HepG2 (cell line): ENCODE measurements around the gene SLC25A45. TPM values are rescaled to one million over a fixed set of nuclear protein-coding genes. Genes with fewer than 3 reads are reported as not detected.
A peak's percentile ranks its signal among the peaks of the same experiment; 100 is the strongest.

Experiments used
- CBX2 ChIP-seq, 2 experiments: fragments of 200-600 bp in 1 of 2; sonication (generic); formaldehyde crosslinking in 1 of 2; IDR thresholded peaks; 2 replicates each; pipeline versions ENCODE4 v1.7.0 to v1.8.1; 2018 to 2022; ENCODE audit warnings: low read depth in 2 of 2, low read length in 1 of 2, mild to moderate bottlenecking in 1 of 2, missing genetic modification reagents in 1 of 2
- EEA1 ChIP-seq: sonication (generic); formaldehyde crosslinking; IDR thresholded peaks from 2 replicates; pipeline ENCODE4 v1.5.1; 2020; ENCODE audit warnings: mild to moderate bottlenecking, missing genetic modification reagents, borderline replicate concordance
- KDM4B ChIP-seq: sonication (generic); formaldehyde crosslinking; IDR thresholded peaks from 2 replicates; pipeline ENCODE4 v1.4.0; 2020; ENCODE audit warnings: missing genetic modification reagents
- MEF2D ChIP-seq: sonication (generic); formaldehyde crosslinking; IDR thresholded peaks from 2 replicates; pipeline ENCODE4 v1.5.1; 2020; ENCODE audit warnings: mild to moderate bottlenecking, missing genetic modification reagents
- MIER2 ChIP-seq: IDR thresholded peaks from 2 replicates; pipeline ENCODE4 v1.6.1; 2016; ENCODE audit warnings: missing biosample characterization, missing genetic modification reagents
- MIER3 ChIP-seq: IDR thresholded peaks from 2 replicates; pipeline ENCODE4 v1.6.1; 2016; ENCODE audit warnings: missing compliant biosample characterization, borderline replicate concordance
- MTA1 ChIP-seq: sonication (generic); formaldehyde crosslinking; IDR thresholded peaks from 2 replicates; pipeline ENCODE4 v1.4.0; 2020; ENCODE audit warnings: missing genetic modification reagents, mild to moderate bottlenecking, borderline replicate concordance
- RARG ChIP-seq: sonication (generic); formaldehyde crosslinking; IDR thresholded peaks from 2 replicates; pipeline ENCODE4 v1.4.0; 2020; ENCODE audit warnings: low read depth, mild to moderate bottlenecking, missing genetic modification reagents
- RNF2 ChIP-seq: fragments of 450-650 bp; conservative IDR thresholded peaks from 2 replicates; pipeline ENCODE4 v1.6.1; 2016; ENCODE audit warnings: low read depth
- SAP130 ChIP-seq: IDR thresholded peaks from 2 replicates; pipeline ENCODE4 v1.6.1; 2016; ENCODE audit warnings: low read depth
- SNAI1 ChIP-seq: sonication (generic); formaldehyde crosslinking; IDR thresholded peaks from 2 replicates; pipeline ENCODE4 v1.5.0; 2020; ENCODE audit warnings: mild to moderate bottlenecking, missing genetic modification reagents, borderline replicate concordance
- ZIK1 ChIP-seq: sonication (generic); formaldehyde crosslinking; IDR thresholded peaks from 2 replicates; pipeline ENCODE4 v1.5.0; 2020; ENCODE audit warnings: mild to moderate bottlenecking, low read depth, missing genetic modification reagents, borderline replicate concordance
- ZNF138 ChIP-seq: sonication (generic); formaldehyde crosslinking; IDR thresholded peaks from 2 replicates; pipeline ENCODE4 v1.5.0; 2020; ENCODE audit warnings: mild to moderate bottlenecking, low read depth, missing genetic modification reagents
- ZNF335 ChIP-seq: sonication (generic); formaldehyde crosslinking; IDR thresholded peaks from 2 replicates; pipeline ENCODE4 v1.4.0; 2020; ENCODE audit warnings: missing genetic modification reagents
- ZNF569 ChIP-seq: sonication (generic); formaldehyde crosslinking; IDR thresholded peaks from 2 replicates; pipeline ENCODE4 v1.5.0; 2020; ENCODE audit warnings: mild to moderate bottlenecking, missing genetic modification reagents, moderate library complexity, borderline replicate concordance
- ZNF616 ChIP-seq: sonication (generic); formaldehyde crosslinking; IDR thresholded peaks from 2 replicates; pipeline ENCODE4 v1.5.0; 2020; ENCODE audit warnings: low read depth, mild to moderate bottlenecking, missing genetic modification reagents
- polyA plus RNA-seq, 8 experiments: library from polyadenylated mRNA; depleted of rRNA in 3 of 8; stranded (reverse) in 7 of 8; unstranded in 1 of 8; fragments of >200 nt; fragmentation: Illumina TruSeq in 4 of 8; extraction: Trizol in 4 of 8; gene quantifications; 2 replicates each; pipeline versions ENCODE4 v1.2.1 to v1.2.3, GENCODE V29; 2011 to 2016; ENCODE audit warnings: low read depth in 4 of 8, missing spikeins in 1 of 8, mixed read lengths in 1 of 8; ENCODE audit not compliant: insufficient read depth in 1 of 8
- total RNA-seq, 5 experiments: library from RNA; depleted of rRNA; stranded (reverse); fragments of >200 nt; fragmentation: Illumina TruSeq; extraction: Trizol; gene quantifications; 2 replicates each; pipeline ENCODE4 v1.2.3, GENCODE V29; 2016; ENCODE audit warnings: low read depth in 1 of 5
- TF ChIP-seq, protein P1 (sequence below): sonication (generic); formaldehyde crosslinking; IDR thresholded peaks from 2 replicates; pipeline ENCODE4 v1.5.1; 2020; ENCODE audit warnings: mild to moderate bottlenecking, missing genetic modification reagents, borderline replicate concordance
- TF ChIP-seq, protein P2 (sequence below): sonication (generic); formaldehyde crosslinking; IDR thresholded peaks from 2 replicates; pipeline ENCODE4 v1.4.0; 2020; ENCODE audit warnings: mild to moderate bottlenecking, missing genetic modification reagents
- TF ChIP-seq, protein P3 (sequence below): sonication (generic); formaldehyde crosslinking; IDR thresholded peaks from 2 replicates; pipeline ENCODE4 v1.4.0; 2020; ENCODE audit warnings: missing genetic modification reagents, borderline replicate concordance
- TF ChIP-seq, protein P4 (sequence below): sonication (generic); formaldehyde crosslinking; IDR thresholded peaks from 2 replicates; pipeline ENCODE4 v1.5.0; 2020; ENCODE audit warnings: missing genetic modification reagents

SLC25A45 gene
- total and polyA plus RNA-seq, 2 of the 13 experiments (the other 11 are each of a cell fraction or from before 2014, with no cell fraction given): 1.2 to 3.4 TPM

DNA sequence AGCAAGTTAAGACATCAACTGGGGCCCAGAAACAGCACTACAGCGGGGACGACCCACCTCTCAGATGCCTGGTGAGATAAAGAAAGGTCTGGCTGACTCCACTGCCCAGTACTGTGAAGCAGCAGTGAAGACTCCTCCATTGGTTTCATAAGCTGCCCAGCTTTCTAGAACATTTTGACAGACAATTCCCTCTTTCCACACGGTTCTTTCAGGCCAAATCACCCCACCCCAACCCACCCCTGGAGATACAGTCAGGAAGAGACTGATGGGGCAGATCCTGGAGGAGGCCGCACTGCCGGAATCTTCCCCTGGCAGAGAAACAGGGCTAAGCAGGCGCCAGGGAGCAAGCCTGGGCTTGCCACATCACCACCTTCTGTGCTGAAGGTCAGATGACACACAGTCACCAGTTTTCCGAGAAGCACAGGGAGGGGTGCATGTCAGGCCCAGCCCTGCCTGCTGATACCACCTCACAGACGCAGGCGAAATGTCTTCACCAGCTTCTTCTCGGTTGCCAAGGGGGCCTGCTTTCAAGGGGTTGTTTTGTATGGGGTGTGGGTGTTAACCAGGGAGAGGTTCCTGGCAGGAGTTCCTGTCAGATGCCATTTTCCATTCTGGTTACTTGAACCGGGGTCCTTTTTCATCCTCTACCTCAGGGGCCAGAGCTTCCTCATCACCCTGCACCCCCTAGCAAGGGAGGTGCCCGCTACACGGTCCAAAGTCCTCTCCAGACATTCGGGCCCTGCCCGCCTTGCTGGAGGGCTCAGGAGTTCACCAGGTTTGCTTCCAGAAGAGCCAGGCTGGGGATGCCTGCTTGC, 38.7 kb upstream of the SLC25A45 start (continued):
- TF ChIP-seq SNAI1 (no peak), EEA1 (CRISPR knock-in tag) (no peak), ZNF616 (CRISPR knock-in tag) (no peak), CBX2 (IDR thresholded peaks at IDR 0.05; ENCODE audit: low read depth, low read length) (no peak), CBX2 (CRISPR knock-in tag; IDR thresholded peaks at IDR 0.05; ENCODE audit: low read depth) (no peak), KDM4B (CRISPR knock-in tag) (no peak), RARG (CRISPR knock-in tag) (no peak), MEF2D (CRISPR knock-in tag) (no peak; the same call in 1 of the 2 replicates), SAP130 (CRISPR knock-in tag) (peak; percentile 93), ZNF138 (CRISPR knock-in tag) (no peak), RNF2 (no peak), MIER3 (CRISPR knock-in tag) (peak; percentile 80; the same call in 1 of the 2 replicates), MIER2 (CRISPR knock-in tag) (no peak), MTA1 (CRISPR knock-in tag) (peak; percentile 24; the same call in 1 of the 2 replicates), ZNF569 (no peak), ZIK1 (CRISPR knock-in tag) (peak; percentile 72; the same call in 1 of the 2 replicates), ZNF335 (CRISPR knock-in tag) (peak; percentile 79)
- TF ChIP-seq, protein P1, sequence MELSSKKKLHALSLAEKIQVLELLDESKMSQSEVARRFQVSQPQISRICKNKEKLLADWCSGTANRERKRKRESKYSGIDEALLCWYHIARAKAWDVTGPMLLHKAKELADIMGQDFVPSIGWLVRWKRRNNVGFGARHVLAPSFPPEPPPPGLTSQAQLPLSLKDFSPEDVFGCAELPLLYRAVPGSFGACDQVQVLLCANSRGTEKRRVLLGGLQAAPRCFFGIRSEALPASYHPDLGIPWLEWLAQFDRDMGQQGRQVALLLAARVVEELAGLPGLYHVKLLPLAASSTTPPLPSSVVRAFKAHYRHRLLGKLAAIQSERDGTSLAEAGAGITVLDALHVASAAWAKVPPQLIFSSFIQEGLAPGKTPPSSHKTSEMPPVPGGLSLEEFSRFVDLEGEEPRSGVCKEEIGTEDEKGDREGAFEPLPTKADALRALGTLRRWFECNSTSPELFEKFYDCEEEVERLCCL: no peak
- TF ChIP-seq, protein P2, sequence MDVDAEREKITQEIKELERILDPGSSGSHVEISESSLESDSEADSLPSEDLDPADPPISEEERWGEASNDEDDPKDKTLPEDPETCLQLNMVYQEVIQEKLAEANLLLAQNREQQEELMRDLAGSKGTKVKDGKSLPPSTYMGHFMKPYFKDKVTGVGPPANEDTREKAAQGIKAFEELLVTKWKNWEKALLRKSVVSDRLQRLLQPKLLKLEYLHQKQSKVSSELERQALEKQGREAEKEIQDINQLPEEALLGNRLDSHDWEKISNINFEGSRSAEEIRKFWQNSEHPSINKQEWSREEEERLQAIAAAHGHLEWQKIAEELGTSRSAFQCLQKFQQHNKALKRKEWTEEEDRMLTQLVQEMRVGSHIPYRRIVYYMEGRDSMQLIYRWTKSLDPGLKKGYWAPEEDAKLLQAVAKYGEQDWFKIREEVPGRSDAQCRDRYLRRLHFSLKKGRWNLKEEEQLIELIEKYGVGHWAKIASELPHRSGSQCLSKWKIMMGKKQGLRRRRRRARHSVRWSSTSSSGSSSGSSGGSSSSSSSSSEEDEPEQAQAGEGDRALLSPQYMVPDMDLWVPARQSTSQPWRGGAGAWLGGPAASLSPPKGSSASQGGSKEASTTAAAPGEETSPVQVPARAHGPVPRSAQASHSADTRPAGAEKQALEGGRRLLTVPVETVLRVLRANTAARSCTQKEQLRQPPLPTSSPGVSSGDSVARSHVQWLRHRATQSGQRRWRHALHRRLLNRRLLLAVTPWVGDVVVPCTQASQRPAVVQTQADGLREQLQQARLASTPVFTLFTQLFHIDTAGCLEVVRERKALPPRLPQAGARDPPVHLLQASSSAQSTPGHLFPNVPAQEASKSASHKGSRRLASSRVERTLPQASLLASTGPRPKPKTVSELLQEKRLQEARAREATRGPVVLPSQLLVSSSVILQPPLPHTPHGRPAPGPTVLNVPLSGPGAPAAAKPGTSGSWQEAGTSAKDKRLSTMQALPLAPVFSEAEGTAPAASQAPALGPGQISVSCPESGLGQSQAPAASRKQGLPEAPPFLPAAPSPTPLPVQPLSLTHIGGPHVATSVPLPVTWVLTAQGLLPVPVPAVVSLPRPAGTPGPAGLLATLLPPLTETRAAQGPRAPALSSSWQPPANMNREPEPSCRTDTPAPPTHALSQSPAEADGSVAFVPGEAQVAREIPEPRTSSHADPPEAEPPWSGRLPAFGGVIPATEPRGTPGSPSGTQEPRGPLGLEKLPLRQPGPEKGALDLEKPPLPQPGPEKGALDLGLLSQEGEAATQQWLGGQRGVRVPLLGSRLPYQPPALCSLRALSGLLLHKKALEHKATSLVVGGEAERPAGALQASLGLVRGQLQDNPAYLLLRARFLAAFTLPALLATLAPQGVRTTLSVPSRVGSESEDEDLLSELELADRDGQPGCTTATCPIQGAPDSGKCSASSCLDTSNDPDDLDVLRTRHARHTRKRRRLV (CRISPR knock-in tag): no peak
- TF ChIP-seq, protein P3, sequence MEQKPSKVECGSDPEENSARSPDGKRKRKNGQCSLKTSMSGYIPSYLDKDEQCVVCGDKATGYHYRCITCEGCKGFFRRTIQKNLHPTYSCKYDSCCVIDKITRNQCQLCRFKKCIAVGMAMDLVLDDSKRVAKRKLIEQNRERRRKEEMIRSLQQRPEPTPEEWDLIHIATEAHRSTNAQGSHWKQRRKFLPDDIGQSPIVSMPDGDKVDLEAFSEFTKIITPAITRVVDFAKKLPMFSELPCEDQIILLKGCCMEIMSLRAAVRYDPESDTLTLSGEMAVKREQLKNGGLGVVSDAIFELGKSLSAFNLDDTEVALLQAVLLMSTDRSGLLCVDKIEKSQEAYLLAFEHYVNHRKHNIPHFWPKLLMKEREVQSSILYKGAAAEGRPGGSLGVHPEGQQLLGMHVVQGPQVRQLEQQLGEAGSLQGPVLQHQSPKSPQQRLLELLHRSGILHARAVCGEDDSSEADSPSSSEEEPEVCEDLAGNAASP (CRISPR knock-in tag): peak; percentile 92
- TF ChIP-seq, protein P4, sequence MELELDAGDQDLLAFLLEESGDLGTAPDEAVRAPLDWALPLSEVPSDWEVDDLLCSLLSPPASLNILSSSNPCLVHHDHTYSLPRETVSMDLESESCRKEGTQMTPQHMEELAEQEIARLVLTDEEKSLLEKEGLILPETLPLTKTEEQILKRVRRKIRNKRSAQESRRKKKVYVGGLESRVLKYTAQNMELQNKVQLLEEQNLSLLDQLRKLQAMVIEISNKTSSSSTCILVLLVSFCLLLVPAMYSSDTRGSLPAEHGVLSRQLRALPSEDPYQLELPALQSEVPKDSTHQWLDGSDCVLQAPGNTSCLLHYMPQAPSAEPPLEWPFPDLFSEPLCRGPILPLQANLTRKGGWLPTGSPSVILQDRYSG (CRISPR knock-in tag): no peak
